ENCODE results near the gene TRAF1.

- TF ChIP-seq CTCF (IDR thresholded peaks at IDR 0.05) (no peak), POLR2A (IDR thresholded peaks at IDR 0.05) (no peak)
These were observed 22.2 kb upstream of the TRAF1 start for GRCh38 chr9:120948824-120949223.

All from esophagus squamous epithelium (tissue), 4 donors.